ELR (cell line): ENCODE measurements around the gene GPR176.

Experiments
- DNase-seq: peaks from one replicate; pipeline ENCODE4 v3.0.0-alpha.2; 2015; ENCODE audit warnings: low read depth

GPR176 gene

GRCh38 chr15:39782441-39783138, 137.5 kb downstream of the GPR176 start, which contains the start of gene FSIP1:
Gene FSIP1 (minus strand): TSS chr15:39782841. CDS start chr15:39776524, 6,317 bp downstream.
- peak; percentile 98 for DNase-seq

GRCh38 chr15:39781967-39782302, 138.1 kb downstream of the GPR176 start:
- DNase-seq, result no peak

- no peak for DNase-seq
Observed at GRCh38 chr15:39781147-39781966, 138.7 kb downstream of the GPR176 start.

GRCh38 chr15:39778021-39778420, 142.0 kb downstream of the GPR176 start:
- DNase-seq, result no peak

- peak; percentile 31 for DNase-seq
Observed at GRCh38 chr15:39777496-39777895, 142.6 kb downstream of the GPR176 start.

GRCh38 chr15:39776068-39776467, 144.0 kb downstream of the GPR176 start:
- DNase-seq, result no peak

GRCh38 chr15:39774688-39775267, 145.3 kb downstream of the GPR176 start:
- DNase-seq, result no peak

- peak; percentile 91 for DNase-seq
Observed at GRCh38 chr15:39770748-39771689, 149.0 kb downstream of the GPR176 start.

GRCh38 chr15:39767921-39768320, 152.1 kb downstream of the GPR176 start:
- DNase-seq, result no peak

- DNase-seq, result no peak
Observed at GRCh38 chr15:39761006-39761405, 159.1 kb downstream of the GPR176 start.

GRCh38 chr15:39756806-39757522, 163.1 kb downstream of the GPR176 start:
- DNase-seq, result peak; percentile 83

GRCh38 chr15:39752991-39753390, 167.1 kb downstream of the GPR176 start:
- DNase-seq, result no peak

- no peak for DNase-seq
Observed at GRCh38 chr15:39752246-39752645, 167.8 kb downstream of the GPR176 start.
